HG02884 (cell line): Measurements from ENCODE around the gene TMEM11.

Experiments used
- ATAC-seq: cut with Tn5 transposase; IDR thresholded peaks from one replicate; pipeline ENCODE4 v1.9.1; 2021; ENCODE audit warnings: mild to moderate bottlenecking, moderate library complexity; ENCODE audit not compliant: unreplicated experiment

The TMEM11 gene, protein sequence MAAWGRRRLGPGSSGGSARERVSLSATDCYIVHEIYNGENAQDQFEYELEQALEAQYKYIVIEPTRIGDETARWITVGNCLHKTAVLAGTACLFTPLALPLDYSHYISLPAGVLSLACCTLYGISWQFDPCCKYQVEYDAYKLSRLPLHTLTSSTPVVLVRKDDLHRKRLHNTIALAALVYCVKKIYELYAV

DNA sequence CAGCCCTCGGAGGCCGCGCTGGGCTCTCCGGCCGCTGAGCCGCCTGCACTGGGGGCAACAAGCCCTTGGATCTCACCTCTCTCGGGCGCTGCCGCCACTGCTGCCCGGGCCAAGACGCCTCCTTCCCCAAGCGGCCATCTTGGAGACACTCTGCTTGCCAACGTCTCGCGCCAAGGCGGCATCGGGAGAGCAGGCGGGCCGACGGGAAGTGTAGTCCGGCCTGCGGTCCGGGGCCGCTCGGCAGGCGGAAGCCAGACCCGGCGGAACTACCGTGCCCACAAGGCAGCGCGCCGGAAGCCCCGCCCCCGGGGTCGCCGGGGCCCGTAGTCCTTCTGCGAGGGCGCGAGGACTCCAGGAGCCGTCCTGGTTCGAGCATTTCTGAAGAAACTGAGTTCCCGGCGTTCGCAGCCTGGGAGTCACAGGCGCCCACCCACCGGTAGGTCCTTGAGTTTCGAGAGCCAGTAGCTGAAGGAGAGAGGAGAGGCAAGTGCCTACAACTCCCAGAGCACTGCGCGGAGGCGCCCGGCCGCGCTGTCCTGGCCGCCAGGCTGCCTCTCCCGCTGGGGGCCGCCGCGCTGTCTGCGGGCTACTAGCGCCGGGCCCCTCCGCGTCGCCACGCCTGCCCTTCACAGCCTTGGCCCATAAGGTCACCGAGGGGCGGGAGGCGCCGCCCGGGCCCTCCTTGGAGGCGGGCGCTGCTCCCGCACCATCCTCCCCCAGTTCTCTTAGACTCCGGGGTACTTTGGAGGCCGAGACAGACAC is at the start of gene TMEM11:
Gene TMEM11 (minus strand): TSS at position 147 of the 762 bp plus-strand sequence. CDS start 9 bp downstream, at position 138.
- peak; percentile 85 for ATAC-seq

DNA sequence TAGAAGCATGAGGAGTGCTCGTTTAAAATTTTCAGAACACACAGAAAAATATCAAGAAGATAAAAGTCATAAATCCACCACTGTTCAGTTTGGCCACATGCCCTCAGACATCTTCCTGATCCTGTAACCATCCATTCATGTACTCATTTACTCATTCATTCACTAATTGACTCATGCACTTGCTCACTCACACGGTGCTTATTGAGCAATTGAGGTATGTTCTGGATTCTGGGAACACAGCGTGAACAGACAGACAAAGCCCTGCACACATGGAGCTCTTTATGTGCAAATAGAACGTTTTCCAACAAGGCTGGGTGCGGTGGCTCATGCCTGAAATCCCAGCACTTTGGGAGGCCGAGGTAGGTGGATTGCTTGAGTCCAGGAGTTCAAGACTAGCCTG is 49.4 kb upstream of the TMEM11 start:
- no peak for ATAC-seq

DNA sequence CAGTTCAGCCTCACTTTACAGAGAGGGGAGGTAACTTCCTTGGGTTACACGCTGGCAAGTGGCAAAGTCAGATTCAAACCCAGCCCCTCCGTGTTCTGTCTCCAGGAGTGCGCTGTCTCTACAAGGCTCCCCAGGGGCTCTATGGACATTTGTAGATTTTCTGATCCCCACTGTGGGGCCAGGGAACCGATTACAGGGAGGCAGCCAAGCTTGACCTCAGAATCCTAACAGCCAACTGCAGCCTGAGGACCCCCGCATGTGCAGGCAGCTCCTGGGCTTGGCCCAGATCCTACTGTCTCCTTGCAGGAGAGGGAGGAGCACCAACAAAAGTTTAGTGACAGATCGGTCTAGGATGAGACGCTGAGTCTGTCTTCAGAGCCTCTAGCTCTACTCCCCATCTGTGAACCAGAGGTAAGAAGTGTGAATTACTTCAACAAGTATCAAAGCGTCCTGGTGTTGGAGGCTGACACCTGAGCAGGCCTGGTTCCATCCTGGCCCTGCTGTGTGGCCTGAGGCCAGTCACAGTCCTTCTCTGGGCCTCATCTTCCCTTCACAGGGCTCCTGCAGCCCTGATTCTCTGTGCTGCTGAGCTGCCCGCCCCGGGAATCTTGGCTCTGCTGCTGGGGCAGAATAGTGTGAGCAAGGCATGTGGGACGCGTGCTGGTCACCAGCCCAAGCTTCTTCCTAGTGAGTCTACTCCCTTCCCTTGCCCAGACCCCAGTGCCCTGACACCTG is 48.5 kb upstream of the TMEM11 start:
- ATAC-seq, result no peak

DNA sequence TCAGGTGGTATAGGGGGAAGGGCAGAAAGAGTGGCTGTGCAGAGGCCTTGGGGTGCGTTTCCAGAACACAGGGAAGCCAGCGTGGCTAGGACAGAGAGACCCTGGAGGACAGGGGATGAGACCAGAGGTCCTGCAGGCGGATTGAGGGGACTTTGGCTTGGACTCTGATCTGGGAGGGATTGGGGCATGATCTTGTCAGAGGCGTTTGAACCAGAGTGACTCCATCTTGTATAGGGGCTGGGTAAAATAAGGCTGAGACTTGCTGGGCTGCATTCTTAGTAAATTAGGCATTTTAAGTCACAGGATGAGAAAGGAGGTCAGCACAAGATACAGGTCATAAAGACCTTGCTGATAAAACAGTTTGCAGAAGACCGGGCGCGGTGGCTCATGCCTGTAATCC is 44.6 kb upstream of the TMEM11 start:
- no peak for ATAC-seq

DNA sequence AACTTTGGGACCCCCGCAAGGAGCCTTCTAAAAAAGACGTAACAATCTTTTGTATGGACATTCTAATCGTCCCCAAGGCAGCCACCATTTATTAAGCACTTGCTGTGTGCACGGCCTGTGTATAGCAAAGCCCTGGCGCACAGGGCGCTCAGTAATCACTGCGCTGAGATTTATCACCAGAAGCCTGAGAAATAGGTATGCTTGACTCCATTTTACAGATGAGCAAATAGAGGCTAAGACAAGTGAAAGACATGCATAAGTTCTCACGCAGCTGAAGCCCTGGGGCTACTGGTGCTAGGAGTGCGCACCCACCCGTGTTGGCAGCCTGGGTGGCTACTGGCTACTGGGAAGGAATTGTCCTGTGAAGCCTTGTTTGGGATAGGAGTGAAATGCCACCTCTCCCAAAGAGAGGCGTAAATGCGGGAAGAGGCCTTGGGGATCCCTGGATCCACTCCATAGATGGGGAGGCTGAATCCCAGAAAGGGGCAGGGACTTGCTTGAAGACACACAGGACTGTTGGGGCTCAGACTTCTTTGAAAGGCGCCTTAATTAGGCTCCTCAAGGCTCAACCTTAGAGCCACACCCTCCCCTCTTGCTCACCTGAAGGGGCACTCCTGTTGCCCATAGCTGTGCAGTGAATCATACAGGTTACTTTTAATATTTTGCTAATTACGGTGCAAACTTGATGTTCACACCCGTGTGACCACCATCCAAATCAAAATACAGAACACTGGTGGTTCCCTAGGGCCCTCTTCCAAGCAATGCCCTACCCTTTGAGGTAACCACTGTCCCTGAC is 39.9 kb upstream of the TMEM11 start:
- peak; percentile 18 for ATAC-seq

DNA sequence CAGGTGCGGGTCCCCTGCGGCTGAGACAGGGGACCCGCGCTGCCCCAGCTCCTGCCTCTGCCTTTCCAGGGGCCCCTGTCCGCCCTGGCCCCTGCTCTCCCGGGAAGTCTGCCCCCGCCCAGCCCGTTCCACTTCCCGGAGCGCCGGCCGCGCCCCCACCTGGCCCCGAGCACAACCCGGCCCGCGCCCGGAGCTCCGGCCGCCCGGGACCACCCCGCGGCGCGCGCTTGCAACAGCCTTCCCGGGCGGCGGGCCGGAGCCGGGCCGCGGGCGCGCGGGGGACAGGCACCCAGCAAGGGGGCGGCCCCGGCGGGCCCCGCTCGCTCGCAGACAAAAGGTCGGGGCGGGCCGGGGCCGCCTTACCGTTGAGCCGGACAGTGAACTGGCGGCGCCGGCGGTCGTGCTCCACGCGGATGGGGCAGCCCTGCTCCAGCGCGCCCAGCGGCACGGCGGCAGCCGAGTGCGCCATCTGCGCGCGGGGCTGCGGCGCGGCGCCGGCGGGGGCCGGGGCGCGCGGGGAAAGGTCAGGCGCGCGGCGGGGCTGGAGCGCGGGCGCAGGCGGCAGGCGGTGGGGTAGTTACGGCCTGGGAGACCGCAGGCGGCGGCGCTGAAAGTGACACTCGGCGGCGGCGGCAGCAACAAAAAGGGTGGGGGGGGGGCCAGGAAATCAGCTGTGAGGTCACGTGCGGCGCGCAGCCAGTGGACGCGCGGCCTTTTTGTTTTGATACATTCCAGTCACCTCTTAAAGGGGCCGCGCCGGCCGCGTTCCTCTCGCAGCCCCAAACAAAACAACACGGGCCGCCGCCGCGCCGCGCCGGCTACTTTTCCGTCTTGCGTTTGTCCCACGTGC is 39.1 kb upstream of the TMEM11 start, which contains the start of gene NATD1:
Gene NATD1 (minus strand): TSS at position 615 of the 850 bp plus-strand sequence. CDS start 146 bp downstream, at position 469.
- ATAC-seq, result peak; percentile 71

DNA sequence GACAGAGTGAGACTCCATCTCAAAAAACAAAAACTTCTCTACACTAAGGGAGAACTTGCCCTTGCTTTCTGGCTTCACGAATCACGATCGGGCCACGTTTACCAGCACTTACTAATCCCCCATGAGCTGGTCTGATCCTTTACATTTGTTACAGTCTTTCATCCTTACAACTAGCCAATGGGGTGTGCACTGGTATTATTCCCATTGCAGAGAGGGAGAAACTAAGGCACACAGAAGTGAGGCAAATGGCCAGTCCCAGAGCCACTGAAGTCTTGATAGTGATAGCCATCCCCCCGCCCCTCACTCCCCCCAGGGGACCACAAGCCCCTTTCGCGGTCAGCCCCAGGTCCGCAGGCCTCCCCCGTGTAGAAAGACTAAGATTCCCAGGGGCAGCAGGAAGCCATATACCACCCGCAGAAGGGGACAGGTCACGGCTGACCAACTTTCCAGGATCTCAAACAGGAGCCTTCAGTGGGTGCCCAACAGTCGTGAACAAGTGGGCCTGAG is 38.4 kb upstream of the TMEM11 start:
- no peak for ATAC-seq

DNA sequence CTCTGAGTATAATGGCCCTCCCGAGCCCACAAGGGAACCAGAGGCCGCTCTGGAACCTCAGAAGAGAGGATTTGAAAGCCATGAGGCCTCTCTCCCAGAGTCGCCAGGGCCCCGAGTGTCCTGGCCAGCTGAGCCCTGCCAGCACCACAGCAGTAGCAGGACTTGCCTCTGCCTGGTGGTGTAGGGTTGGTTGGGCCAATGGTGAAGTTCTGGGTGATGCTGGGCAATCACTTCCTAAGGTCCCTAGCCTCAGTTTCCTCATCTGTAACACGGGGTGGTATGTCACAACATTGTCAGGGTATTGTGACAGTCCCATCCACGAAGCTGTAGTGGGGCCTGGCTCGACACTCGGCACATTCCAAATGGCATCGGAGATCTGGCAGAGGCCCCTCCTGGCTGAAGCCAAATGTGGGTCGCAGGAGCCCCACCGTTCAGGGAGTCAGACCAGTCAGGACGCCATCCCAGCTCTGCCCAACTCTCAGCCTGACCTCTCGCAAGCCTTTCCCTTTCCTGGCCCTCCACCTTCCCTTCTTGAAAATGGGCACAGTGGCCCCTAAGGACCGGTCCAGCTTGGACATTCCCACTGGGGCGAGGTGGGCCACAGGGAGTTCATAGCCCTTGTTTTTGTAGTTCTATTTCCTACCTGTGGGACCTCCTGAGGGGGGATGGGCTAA is 37.5 kb upstream of the TMEM11 start:
- ATAC-seq, result no peak

DNA sequence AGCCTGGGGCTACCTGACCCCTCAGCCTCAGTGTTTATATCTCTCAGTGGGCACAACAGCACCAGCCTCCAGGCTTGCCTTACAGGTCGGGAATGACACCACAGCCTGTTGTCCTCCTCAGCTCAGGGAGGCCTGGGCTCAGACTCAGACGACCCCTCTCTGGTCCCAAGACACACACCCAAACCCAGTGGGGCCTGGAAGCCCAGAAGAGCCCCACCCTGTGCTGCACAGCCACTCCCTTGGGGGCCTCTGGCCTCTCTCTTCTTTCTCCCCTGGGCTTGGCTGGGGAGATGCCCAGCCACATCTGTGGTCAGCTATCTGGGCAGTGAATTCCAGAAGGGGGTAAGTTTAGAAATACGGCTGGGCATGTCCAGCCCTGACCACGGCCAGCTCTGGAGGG is 36.9 kb upstream of the TMEM11 start:
- no peak for ATAC-seq

DNA sequence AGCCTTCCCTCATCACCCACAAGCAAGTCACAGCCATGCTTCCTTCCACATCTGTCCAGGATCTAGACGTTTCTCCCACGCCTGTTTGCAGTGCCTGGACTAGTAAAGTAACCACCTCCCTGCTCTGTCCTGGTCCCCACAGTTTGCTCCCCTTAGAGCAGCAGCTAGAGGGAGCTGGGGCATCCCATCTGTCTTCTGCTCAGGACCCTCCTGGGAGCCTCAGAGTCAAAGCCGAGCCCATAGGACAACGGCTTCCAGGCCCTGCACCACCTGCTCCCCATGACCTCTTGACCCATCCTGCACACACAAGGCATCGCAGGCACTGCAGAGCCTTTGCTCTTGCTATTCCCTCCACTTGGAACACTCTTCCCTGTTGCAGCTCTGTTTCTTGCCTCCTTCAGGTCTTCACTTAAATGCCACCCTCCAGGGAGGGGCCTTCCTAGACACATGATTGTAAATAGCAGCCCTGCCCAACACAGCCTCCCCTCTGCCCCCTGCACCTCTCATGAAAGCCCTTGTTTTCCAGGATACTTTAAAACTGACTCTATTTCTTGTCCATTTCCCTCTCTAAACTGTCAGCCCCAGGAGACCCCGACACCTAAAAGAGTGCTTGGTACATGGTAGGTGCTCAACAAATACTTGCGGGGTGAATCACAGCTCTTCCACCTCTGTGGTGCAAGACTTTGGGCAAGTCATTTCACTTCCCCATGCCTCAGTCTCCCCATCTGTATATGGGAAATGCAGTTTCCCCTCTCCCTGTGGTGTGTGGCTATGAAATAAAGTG is 36.2 kb upstream of the TMEM11 start:
- no peak for ATAC-seq

DNA sequence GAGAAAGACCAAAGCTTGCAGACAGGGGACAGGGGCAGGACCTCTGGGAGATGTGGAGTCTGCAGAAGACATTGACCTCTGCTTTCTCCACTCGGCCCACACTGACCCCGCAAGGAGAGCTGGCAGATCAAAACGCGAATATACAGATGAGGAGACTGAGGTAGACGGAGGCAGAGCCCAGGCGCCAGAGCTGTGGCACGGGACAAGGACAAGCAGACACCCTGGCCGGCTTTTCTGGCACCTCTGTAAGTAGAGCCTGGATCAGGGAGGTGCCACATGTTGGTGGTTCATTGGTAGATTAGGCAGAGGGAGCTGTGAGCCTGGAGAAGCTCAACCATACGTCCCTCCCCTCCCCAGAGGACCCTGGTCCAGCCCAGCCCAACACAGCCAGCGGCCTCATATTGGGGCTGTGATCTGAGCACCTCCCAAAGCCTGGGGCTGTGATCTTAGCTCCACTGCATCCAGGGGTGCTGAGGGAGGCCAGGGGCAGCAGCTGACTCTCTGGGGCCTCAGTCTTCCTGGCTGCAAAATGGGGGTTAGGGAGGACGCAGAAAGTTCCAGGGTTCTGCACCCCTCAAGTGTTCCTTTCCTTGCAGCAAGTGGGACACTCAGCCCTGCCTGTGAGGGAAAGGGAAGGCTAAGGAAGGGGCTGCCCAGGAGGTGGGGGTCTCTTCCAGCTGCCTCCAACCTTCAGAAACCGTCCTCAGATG is 35.3 kb upstream of the TMEM11 start:
- no peak for ATAC-seq

DNA sequence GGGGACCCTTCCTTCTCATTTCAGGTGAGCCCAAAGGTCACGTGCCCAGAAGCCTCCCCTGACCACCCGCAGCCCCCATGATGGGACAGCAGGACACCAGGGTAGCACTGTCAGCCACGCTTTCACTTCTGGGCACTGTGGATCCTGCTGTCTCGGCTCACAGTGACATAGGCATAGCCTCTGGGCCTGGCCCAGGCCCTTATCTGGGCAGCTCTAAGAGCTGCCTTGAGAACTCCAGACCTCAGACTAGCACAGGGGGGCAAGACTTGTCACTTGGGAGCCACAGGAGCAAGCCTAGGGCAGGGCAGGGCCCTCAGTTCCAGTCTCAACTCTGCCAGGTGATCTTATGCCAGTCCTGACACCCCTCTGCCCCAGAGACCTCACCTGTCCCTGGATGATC is 34.5 kb upstream of the TMEM11 start:
- ATAC-seq, result no peak

DNA sequence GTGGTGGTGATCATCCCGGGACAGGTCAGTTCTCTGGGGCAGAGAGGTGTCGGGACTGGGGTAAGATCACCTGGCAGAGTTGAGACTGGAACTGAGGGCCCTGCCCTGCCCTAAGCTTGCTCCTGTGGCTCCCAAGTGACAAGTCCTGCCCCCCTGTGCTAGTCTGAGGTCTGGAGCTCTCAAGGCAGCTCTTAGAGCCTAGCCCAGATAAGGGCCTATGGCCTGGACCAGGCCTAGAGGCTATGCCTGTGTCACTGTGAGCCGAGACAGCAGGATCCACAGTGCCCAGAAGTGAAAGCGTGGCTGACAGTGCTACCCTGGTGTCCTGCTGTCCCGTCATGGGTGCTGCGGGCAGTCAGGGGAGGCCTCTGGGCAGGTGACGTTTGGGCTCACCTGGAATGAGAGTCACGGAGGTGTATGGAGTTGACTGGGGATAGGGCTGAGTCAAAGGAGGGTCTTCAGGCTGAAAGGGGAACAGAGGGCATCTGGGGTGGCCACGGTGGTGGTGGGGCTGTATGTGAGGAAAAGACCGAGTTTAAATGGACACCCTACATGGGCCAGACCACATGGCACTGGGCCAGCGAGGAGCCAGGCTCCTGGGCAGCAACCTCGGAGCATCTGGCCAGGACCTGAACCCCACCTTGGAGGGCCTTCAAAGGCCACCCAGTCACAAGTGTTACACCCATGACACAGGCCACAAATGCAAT is 33.7 kb upstream of the TMEM11 start:
- no peak for ATAC-seq

DNA sequence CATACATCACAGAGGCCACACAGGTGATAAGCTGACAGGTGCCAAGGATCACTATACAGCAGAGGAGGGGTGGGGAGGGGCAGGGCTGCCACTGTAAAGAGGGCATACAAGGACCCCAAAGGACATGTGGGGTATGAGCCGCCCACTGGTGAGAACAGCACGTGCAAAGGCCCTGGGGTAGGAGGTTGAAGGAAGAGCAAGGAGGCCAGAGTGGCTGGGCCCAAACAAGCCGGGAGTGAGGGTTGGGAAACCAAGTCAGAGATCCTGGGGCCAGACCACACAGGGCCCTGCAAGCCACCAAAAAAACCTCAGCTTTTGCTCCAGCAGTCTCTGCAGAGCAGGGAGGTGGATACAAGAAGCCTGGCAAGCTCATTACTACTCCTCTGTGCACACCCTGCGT is 32.7 kb upstream of the TMEM11 start:
- no peak for ATAC-seq

DNA sequence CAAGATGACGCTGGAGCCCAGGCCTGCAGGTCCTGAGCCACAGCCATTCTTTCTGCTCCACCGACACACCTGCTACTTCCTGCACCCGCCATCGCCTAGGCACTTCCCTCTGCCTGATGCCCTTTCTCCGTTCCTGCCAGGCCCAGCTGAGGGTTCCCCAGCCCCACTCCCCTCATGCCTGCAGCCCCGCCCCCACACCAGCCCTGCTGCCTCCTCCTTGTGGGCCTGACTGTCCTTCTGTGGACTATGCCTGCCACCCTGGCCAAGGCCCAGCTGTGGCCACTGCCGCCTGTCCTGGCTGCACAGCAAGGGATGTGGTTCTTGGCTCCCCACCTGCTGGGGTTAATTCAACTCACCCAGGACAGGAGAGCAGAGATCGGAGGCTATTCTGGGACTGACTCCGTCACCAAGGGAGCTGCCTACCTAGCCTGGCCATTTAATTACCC is 31.7 kb upstream of the TMEM11 start:
- no peak for ATAC-seq

DNA sequence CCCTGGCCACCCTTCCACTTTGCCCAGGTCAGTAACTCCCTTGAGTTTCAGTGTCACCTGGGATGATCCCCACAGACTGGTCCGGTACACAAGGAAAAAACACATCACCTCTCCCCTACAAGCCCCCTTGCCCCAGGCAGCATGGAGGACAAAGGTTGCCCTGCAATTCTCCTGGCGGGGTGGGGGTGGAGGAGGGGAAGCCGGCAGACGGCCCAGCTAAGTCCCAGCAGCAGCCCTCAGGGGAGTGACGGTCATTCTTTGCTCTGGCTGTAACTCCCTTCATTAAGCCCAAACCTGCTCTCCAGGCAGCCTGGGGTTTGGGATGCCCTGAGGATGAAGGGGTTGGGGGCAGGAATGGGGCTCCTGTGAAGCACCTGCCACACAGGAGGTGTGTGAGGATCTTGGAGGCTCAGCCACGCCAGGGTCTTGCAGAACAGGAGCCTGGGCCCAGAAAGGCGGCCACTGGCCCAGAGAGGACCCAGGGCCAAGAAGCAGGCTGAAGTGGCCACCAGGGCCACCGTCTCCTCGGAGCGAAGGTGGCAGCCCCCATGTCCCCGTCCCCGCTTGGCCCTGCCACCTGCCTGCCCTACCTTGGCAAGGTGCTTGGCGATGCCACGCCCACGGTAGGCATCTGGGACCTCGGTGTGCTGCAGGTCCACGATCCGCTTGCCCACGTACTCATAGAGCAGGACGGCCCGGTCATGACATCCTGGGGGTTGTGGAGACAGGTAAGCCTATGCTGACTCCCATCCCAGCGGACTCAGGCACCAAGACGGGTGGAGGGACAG is 29.7 kb upstream of the TMEM11 start:
- no peak for ATAC-seq
